H1 (cell line): Measurements from ENCODE around the gene DDX41.

Experiments used
- BCL11A ChIP-seq, 2 experiments: IDR thresholded peaks; one replicate each; pipeline ENCODE4 v1.6.1; 2011; ENCODE audit warnings: low read depth in 2 of 2, low read length in 2 of 2, mild to moderate bottlenecking in 2 of 2
- EZH2 ChIP-seq: fragments of 200-600 bp; sonication (generic); IDR thresholded peaks from 2 replicates; pipeline ENCODE4 v1.7.1; 2012; ENCODE audit warnings: low read depth, mild to moderate bottlenecking, moderate library complexity, low read length, inconsistent platforms; ENCODE audit not compliant: severe bottlenecking
- GABPA ChIP-seq: IDR thresholded peaks from 2 replicates; pipeline ENCODE4 v1.6.1; 2011; ENCODE audit warnings: mild to moderate bottlenecking, low read length, moderate library complexity, borderline replicate concordance; ENCODE audit not compliant: insufficient read depth
- RFX5 ChIP-seq: IDR thresholded peaks from 2 replicates; pipeline ENCODE4 v1.6.1; 2011; ENCODE audit warnings: low read depth, low read length, improper control_type of control experiment, borderline replicate concordance
- RNF2 ChIP-seq: fragments of 200-900, 300-1000 bp; sonication (generic); IDR thresholded peaks from 2 replicates; pipeline ENCODE4 v1.7.1; 2016; ENCODE audit warnings: borderline replicate concordance, low read depth, mild to moderate bottlenecking, antibody characterized with exemption, low read length; ENCODE audit not compliant: poor library complexity, severe bottlenecking; ENCODE audit errors: missing control alignments
- SUZ12 ChIP-seq: fragments of 200-600 bp; sonication (generic); IDR thresholded peaks from 2 replicates; pipeline ENCODE4 v1.6.1; 2012; ENCODE audit warnings: mild to moderate bottlenecking, inconsistent platforms, low read length, moderate library complexity, mixed read lengths
- TF ChIP-seq, protein P1 (sequence below), 3 experiments: IDR thresholded peaks; 1 replicate in 2 of 3; 2 replicates in 1 of 3; pipeline versions ENCODE4 v1.5.1 to v1.6.1; 2011; ENCODE audit warnings: low read length in 3 of 3, mild to moderate bottlenecking in 3 of 3, inconsistent platforms in 2 of 3, low read depth in 1 of 3, moderate library complexity in 1 of 3; ENCODE audit not compliant: insufficient read depth in 1 of 3; ENCODE audit errors: control extremely low read depth in 1 of 3
- TF ChIP-seq, protein P2 (sequence below): IDR thresholded peaks from 2 replicates; pipeline ENCODE4 v1.6.1; 2011; ENCODE audit warnings: low read length, improper control_type of control experiment
- TF ChIP-seq, protein P3 (sequence below): IDR thresholded peaks from 2 replicates; pipeline ENCODE4 v1.6.1; 2011; ENCODE audit warnings: low read depth, mild to moderate bottlenecking, low read length; ENCODE audit not compliant: insufficient read depth
- TF ChIP-seq, protein P4 (sequence below): IDR thresholded peaks from 2 replicates; pipeline ENCODE4 v1.6.1; 2012; ENCODE audit warnings: inconsistent platforms

DNA sequence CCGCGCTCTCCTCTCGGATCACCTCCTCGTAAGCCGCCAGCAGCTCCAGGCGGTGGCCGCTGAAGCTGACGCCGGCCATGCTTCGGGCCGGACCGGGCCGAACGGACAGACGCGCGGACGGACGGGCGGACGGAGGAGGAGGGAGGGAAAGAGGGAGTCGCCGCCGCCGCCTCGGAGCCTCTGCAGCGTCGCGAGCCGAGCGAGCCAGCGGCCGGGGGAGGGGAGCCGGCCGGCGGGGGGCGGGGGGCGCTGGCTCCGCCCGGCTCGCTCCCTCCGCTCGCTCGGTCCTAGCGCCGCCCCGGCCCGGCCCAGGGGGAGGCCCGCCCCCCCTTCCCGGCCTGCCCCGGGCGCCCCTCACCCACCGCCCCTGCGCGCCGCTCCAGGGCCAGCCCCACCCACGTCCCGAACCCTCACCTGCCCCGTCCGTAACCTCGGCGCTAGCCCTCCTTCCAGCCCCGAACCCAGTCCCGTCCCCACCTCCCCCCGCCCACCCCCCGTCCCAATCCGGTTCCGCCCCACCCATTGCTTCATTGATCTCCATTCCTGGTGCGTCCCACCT lies 43.2 kb downstream of the DDX41 start, which contains the start of gene DBN1:
- TF ChIP-seq RFX5 (no peak), RNF2 (no peak), EZH2 (no peak), SUZ12 (no peak), BCL11A (IDR thresholded peaks at IDR 0.05; ENCODE audit: low read depth in 2 of 2, low read length in 2 of 2) (no peak), GABPA (no peak)
- TF ChIP-seq, protein P1, sequence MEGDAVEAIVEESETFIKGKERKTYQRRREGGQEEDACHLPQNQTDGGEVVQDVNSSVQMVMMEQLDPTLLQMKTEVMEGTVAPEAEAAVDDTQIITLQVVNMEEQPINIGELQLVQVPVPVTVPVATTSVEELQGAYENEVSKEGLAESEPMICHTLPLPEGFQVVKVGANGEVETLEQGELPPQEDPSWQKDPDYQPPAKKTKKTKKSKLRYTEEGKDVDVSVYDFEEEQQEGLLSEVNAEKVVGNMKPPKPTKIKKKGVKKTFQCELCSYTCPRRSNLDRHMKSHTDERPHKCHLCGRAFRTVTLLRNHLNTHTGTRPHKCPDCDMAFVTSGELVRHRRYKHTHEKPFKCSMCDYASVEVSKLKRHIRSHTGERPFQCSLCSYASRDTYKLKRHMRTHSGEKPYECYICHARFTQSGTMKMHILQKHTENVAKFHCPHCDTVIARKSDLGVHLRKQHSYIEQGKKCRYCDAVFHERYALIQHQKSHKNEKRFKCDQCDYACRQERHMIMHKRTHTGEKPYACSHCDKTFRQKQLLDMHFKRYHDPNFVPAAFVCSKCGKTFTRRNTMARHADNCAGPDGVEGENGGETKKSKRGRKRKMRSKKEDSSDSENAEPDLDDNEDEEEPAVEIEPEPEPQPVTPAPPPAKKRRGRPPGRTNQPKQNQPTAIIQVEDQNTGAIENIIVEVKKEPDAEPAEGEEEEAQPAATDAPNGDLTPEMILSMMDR (IDR thresholded peaks at IDR 0.05; ENCODE audit: control extremely low read depth in 1 of 3, insufficient read depth in 1 of 3, low read depth in 1 of 3, low read length in 3 of 3), result no peak
- TF ChIP-seq, protein P2, sequence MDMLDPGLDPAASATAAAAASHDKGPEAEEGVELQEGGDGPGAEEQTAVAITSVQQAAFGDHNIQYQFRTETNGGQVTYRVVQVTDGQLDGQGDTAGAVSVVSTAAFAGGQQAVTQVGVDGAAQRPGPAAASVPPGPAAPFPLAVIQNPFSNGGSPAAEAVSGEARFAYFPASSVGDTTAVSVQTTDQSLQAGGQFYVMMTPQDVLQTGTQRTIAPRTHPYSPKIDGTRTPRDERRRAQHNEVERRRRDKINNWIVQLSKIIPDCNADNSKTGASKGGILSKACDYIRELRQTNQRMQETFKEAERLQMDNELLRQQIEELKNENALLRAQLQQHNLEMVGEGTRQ, result no peak
- TF ChIP-seq, protein P3, sequence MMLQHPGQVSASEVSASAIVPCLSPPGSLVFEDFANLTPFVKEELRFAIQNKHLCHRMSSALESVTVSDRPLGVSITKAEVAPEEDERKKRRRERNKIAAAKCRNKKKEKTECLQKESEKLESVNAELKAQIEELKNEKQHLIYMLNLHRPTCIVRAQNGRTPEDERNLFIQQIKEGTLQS, result no peak
- TF ChIP-seq, protein P4, sequence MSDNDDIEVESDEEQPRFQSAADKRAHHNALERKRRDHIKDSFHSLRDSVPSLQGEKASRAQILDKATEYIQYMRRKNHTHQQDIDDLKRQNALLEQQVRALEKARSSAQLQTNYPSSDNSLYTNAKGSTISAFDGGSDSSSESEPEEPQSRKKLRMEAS, result no peak
